H1 (cell line): ENCODE data around the gene OR6C75. TPM values are rescaled to one million over a fixed set of nuclear protein-coding genes. Genes with fewer than 3 reads are reported as not detected.
"Not testable (repeated sequence)": the region's sequence is repeated elsewhere in the genome, so short reads cannot be mapped to it uniquely, and the experiment has no call there.

Source experiments
- CTCF ChIA-PET: fragments of 300-600 bp; sonication (Branson Sonifier 250); formaldehyde crosslinking; loops from one replicate; lab custom pipeline; 2021; ENCODE audit not compliant: partially characterized antibody; lab: Charles Lee
- POLR2A ChIA-PET: fragments of 300-600 bp; sonication (Branson Sonifier 250); formaldehyde crosslinking; loops from one replicate; lab custom pipeline; 2021; ENCODE audit warnings: inconsistent platforms; ENCODE audit not compliant: partially characterized antibody; lab: Charles Lee
- DNase-seq, 2 experiments: peaks; one replicate each; pipeline versions ENCODE4 v3.0.0 to v3.0.0-alpha.2; 2010 to 2022; ENCODE audit warnings: low spot score in 2 of 2, low read depth in 1 of 2, mixed read lengths in 1 of 2
- FAIRE-seq: peaks from 2 replicates; lab custom pipeline; 2011; peaks lifted over from hg19 to GRCh38; lab: Jason Lieb, UNC
- H2AFZ ChIP-seq: 2 replicates; pipeline ENCODE4 v1.8.1; 2012; ENCODE audit warnings: low read length, inconsistent platforms
- H2AK5ac ChIP-seq: 2 replicates; pipeline ENCODE4 v1.6.1; 2013; ENCODE audit warnings: low read depth, low read length
- H2BK120ac ChIP-seq: replicated peaks from 2 replicates; pipeline ENCODE3; 2013; ENCODE audit warnings: low read depth, low read length, inconsistent platforms
- H2BK12ac ChIP-seq: 2 replicates; pipeline ENCODE4 v1.6.1; 2013; ENCODE audit warnings: low read depth, low read length
- H2BK15ac ChIP-seq: 2 replicates; pipeline ENCODE4 v1.6.1; 2013; ENCODE audit warnings: low read length
- H2BK20ac ChIP-seq: 2 replicates; pipeline ENCODE4 v1.6.1; 2013; ENCODE audit warnings: low read length
- H2BK5ac ChIP-seq: 2 replicates; pipeline ENCODE4 v1.6.1; 2013; ENCODE audit warnings: low read depth, low read length
- H3K14ac ChIP-seq: 2 replicates; pipeline ENCODE4 v1.6.1; 2013; ENCODE audit warnings: inconsistent platforms; ENCODE audit not compliant: insufficient read length
- H3K18ac ChIP-seq: 2 replicates; pipeline ENCODE4 v1.6.1; 2013; ENCODE audit warnings: low read length; ENCODE audit errors: extremely low read depth
- H3K23ac ChIP-seq: 2 replicates; pipeline ENCODE4 v1.6.1; 2013; ENCODE audit warnings: inconsistent platforms; ENCODE audit not compliant: insufficient read length
- H3K23me2 ChIP-seq: 2 replicates; pipeline ENCODE4 v1.6.1; 2013; ENCODE audit warnings: low read depth, low read length
- H3K27ac ChIP-seq: 2 replicates; pipeline ENCODE4 v1.6.1; 2011; ENCODE audit warnings: low read depth, low read length, inconsistent platforms
- H3K27me3 ChIP-seq, 4 experiments: replicated peaks in 1 of 4; 1 replicate in 1 of 4; 2 replicates in 3 of 4; pipeline versions ENCODE4 v1.6.1 to v1.8.1; 2011 to 2013; ENCODE audit warnings: low read length in 3 of 4, mild to moderate bottlenecking in 3 of 4, inconsistent platforms in 2 of 4, mixed read lengths in 2 of 4, moderate library complexity in 1 of 4; ENCODE audit not compliant: control insufficient read depth in 3 of 4, insufficient read depth in 3 of 4; ENCODE audit errors: extremely low read depth in 1 of 4
- H3K36me3 ChIP-seq, 4 experiments: 2 replicates each; pipeline versions ENCODE4 v1.6.1 to v1.8.1; 2011 to 2013; ENCODE audit warnings: mild to moderate bottlenecking in 4 of 4, low read length in 3 of 4, moderate library complexity in 2 of 4, control low read depth in 1 of 4, inconsistent platforms in 1 of 4; ENCODE audit not compliant: insufficient read depth in 4 of 4, control insufficient read depth in 2 of 4
- H3K4ac ChIP-seq: replicated peaks from 2 replicates; pipeline ENCODE3; 2013; ENCODE audit warnings: low read length, low read depth, mixed read lengths, inconsistent platforms; ENCODE audit not compliant: insufficient read length
- H3K4me1 ChIP-seq, 4 experiments: replicated peaks in 1 of 4; 1 replicate in 1 of 4; 2 replicates in 3 of 4; pipeline versions ENCODE4 v1.6.1 to v1.8.1; 2011 to 2013; ENCODE audit warnings: low read length in 3 of 4, inconsistent platforms in 2 of 4, mixed read lengths in 1 of 4; ENCODE audit not compliant: insufficient read depth in 4 of 4, control insufficient read depth in 3 of 4
- H3K4me2 ChIP-seq, 2 experiments: 2 replicates each; pipeline versions ENCODE4 v1.6.1 to v1.8.1; 2011 to 2013; ENCODE audit warnings: low read depth in 2 of 2, low read length in 2 of 2, control low read depth in 1 of 2, inconsistent platforms in 1 of 2, mild to moderate bottlenecking in 1 of 2; ENCODE audit not compliant: insufficient read depth in 1 of 2
- H3K4me3 ChIP-seq, 4 experiments: fragments of 200-600, 300-600 bp in 1 of 4; sonication (generic), shearing (Covaris generic), sonication (Bioruptor Twin) in 1 of 4; 2 replicates each; pipeline versions ENCODE4 v1.5.1 to v1.8.1; 2011 to 2016; ENCODE audit warnings: low read length in 4 of 4, low read depth in 3 of 4, control low read depth in 2 of 4, inconsistent platforms in 2 of 4, mild to moderate bottlenecking in 2 of 4, mixed read lengths in 1 of 4, moderate library complexity in 1 of 4; ENCODE audit not compliant: insufficient read depth in 2 of 4; ENCODE audit errors: extremely low read depth in 1 of 4
- H3K56ac ChIP-seq: replicated peaks from 2 replicates; pipeline ENCODE3; 2013; ENCODE audit warnings: low read depth, mild to moderate bottlenecking, mixed read lengths, low read length, inconsistent platforms; ENCODE audit not compliant: insufficient read length
- H3K79me1 ChIP-seq: 2 replicates; pipeline ENCODE4 v1.6.1; 2013; ENCODE audit warnings: low read depth, low read length, control low read depth
- H3K79me2 ChIP-seq, 2 experiments: 2 replicates each; pipeline versions ENCODE4 v1.6.1 to v1.8.1; 2012 to 2013; ENCODE audit warnings: low read length in 2 of 2, mild to moderate bottlenecking in 2 of 2, inconsistent platforms in 1 of 2; ENCODE audit not compliant: insufficient read depth in 2 of 2, control insufficient read depth in 1 of 2
- H3K9ac ChIP-seq, 4 experiments: replicated peaks in 1 of 4; 1 replicate in 1 of 4; 2 replicates in 3 of 4; pipeline versions ENCODE4 v1.6.1 to v1.8.1; 2011 to 2013; ENCODE audit warnings: low read depth in 3 of 4, low read length in 3 of 4, control low read depth in 2 of 4, mild to moderate bottlenecking in 2 of 4, moderate library complexity in 2 of 4, inconsistent platforms in 1 of 4; ENCODE audit errors: extremely low read depth in 1 of 4
- H3K9me3 ChIP-seq, 2 experiments: 2 replicates each; pipeline versions ENCODE4 v1.6.1 to v1.8.1; 2012 to 2013; ENCODE audit warnings: mild to moderate bottlenecking in 2 of 2, moderate library complexity in 2 of 2, control low read depth in 1 of 2, inconsistent platforms in 1 of 2, low read depth in 1 of 2, low read length in 1 of 2, mixed read lengths in 1 of 2; ENCODE audit not compliant: insufficient read depth in 2 of 2
- H4K20me1 ChIP-seq, 2 experiments: replicated peaks in 1 of 2; 2 replicates each; pipeline versions ENCODE3 to v1.8.1; 2011 to 2013; ENCODE audit warnings: inconsistent platforms in 2 of 2, low read length in 2 of 2, mild to moderate bottlenecking in 1 of 2; ENCODE audit not compliant: insufficient read depth in 2 of 2, control insufficient read depth in 1 of 2
- H4K5ac ChIP-seq: 2 replicates; pipeline ENCODE4 v1.6.1; 2013; ENCODE audit warnings: low read length, low read depth, mixed read lengths, inconsistent platforms; ENCODE audit not compliant: insufficient read length
- H4K8ac ChIP-seq: 2 replicates; pipeline ENCODE4 v1.8.0; 2013; ENCODE audit warnings: mild to moderate bottlenecking, moderate library complexity, low read length, inconsistent platforms; ENCODE audit not compliant: insufficient read depth; ENCODE audit errors: extremely low read depth
- H4K91ac ChIP-seq: replicated peaks from 2 replicates; pipeline ENCODE3; 2013; ENCODE audit warnings: low read length, mixed read lengths, inconsistent platforms; ENCODE audit not compliant: insufficient read length
- whole genome bisulfite sequencing, 2 experiments: shearing (Covaris generic) in 1 of 2; methylation state at CpG; one replicate each; pipeline versions ENCODE4 v1.1.6 to v1.1.7; 2013 to 2015; ENCODE audit warnings: low lambda C conversion rate in 2 of 2, mixed read lengths in 2 of 2, inconsistent platforms in 1 of 2, low coverage in 1 of 2, missing lambda C conversion rate in 1 of 2; ENCODE audit not compliant: insufficient replicate concordance in 2 of 2, insufficient coverage in 1 of 2, insufficient read length in 1 of 2; ENCODE audit errors: extremely low coverage in 1 of 2, missing lambda C conversion rate in 1 of 2; 5-methylcytosine and 5-hydroxymethylcytosine counted together
- polyA plus RNA-seq, 7 experiments: library from polyadenylated mRNA; depleted of rRNA in 3 of 7; stranded (reverse) in 5 of 7; unstranded in 2 of 7; fragments of >200 nt in 5 of 7; fragments of 200-250 nt in 2 of 7; gene quantifications; 1 replicate in 5 of 7; 2 replicates in 1 of 7; 4 replicates in 1 of 7; pipeline versions ENCODE4 v1.2.1 to v1.2.3, GENCODE V29; 2011 to 2013; ENCODE audit warnings: missing spikeins in 2 of 7, mixed read lengths in 2 of 7
- total RNA-seq: library from RNA; stranded (reverse); fragmentation: NEBNext Ultra II Directional; extraction: Animal tissue kit (Norgen Biotek cat#: 25700); gene quantifications from 2 replicates; pipeline ENCODE4 v1.2.1, GENCODE V29; 2021

The OR6C75 gene
- total and polyA plus RNA-seq, 2 of the 8 experiments (the other 6 are each of a cell fraction or from before 2014, with no cell fraction given), result not detected

DNA sequence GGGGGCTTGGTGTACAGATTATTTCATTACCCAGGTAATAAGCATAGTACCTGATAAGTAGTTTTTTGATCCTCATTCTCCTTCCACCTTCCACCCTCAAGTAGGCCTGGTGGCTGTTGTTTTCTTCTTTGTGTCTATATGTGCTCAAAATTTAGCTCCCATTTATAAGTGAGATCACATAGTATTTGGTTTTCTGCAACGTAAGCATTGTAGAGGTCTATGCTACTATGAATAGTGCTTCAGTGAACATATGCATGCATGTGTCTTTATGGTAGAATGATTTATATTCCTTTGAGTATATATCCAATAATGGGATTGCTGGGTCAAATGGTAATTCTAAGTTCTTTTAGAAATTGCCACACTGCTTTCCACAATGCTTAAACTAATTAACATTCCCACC, 46.4 kb downstream of the OR6C75 start:
- H3K4me1 ChIP-seq, POLR2A ChIA-PET, H3K27ac ChIP-seq, H3K56ac ChIP-seq, H4K8ac ChIP-seq, H2BK12ac ChIP-seq, H2AK5ac ChIP-seq, H3K36me3 ChIP-seq, H3K79me2 ChIP-seq, H4K91ac ChIP-seq, H3K4me3 ChIP-seq, H4K20me1 ChIP-seq, H3K18ac ChIP-seq, H3K23ac ChIP-seq, H3K79me1 ChIP-seq, H2BK120ac ChIP-seq, H3K4me2 ChIP-seq, DNase-seq, CTCF ChIA-PET, H3K4ac ChIP-seq, H2AFZ ChIP-seq, H3K9ac ChIP-seq, H3K23me2 ChIP-seq, H2BK20ac ChIP-seq, FAIRE-seq, H4K5ac ChIP-seq, H2BK15ac ChIP-seq, H2BK5ac ChIP-seq, H3K27me3 ChIP-seq, H3K14ac ChIP-seq: not testable (repeated sequence)
- 92% methylated on average over 1 of the region's 1 CpG; no CpG with 5 or more reads in 1 of the 2 experiments for WGBS, 2 experiments
- peaks cover 0 to 12% of the 10 kb centered on the region in 2 experiments; a peak in 2 of 4 replicates for H3K9me3 ChIP-seq

DNA sequence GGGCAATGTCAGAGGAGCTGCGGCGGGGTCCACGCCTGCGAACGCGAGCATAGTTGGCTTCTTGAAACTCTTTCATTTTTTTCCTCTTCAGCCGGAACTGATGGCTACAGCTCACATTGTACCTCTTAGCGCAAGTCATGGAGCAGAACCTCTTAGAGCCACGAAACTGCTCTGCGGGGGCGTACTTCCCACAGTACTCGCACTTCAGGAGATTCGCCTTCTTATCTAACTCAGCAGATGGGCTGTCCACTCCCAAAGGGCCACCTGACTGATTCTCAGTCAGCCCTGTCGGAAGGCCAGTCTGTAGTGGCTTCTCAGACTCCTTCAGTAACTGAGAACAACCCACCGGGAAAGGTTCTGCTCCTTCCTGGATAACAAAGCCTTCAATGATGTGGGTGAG, 49.4 kb downstream of the OR6C75 start:
- CTCF ChIA-PET, H2BK120ac ChIP-seq, H4K20me1 ChIP-seq, H3K56ac ChIP-seq, H4K5ac ChIP-seq, H3K79me1 ChIP-seq, H3K18ac ChIP-seq, H2AK5ac ChIP-seq, POLR2A ChIA-PET, H3K36me3 ChIP-seq, H3K79me2 ChIP-seq, H3K27ac ChIP-seq, H3K23ac ChIP-seq, H2BK12ac ChIP-seq, H4K8ac ChIP-seq, H3K14ac ChIP-seq, H2BK20ac ChIP-seq, H4K91ac ChIP-seq, H3K4me1 ChIP-seq, H2BK15ac ChIP-seq, H3K4me3 ChIP-seq, H2AFZ ChIP-seq, H3K9ac ChIP-seq, H3K23me2 ChIP-seq, H3K4ac ChIP-seq, H2BK5ac ChIP-seq, H3K27me3 ChIP-seq, H3K4me2 ChIP-seq, FAIRE-seq, DNase-seq: not testable (repeated sequence)
- 94% methylated on average over 15 of the region's 15 CpGs; no CpG with 5 or more reads in 1 of the 2 experiments for WGBS, 2 experiments
- peaks cover 0 to 12% of the 10 kb centered on the region in 2 experiments; a peak in 2 of 4 replicates for H3K9me3 ChIP-seq
